ENCODE results near the gene FAAH2.
"Not testable (repeated sequence)": the region's sequence is repeated elsewhere in the genome, so short reads cannot be mapped to it uniquely, and the experiment has no call there.

Gene FAAH2

GRCh38 chrX:57286507-57287251 is at the start of gene FAAH2:
TSS of gene FAAH2 (plus strand) at chrX:57286706. CDS start at chrX:57286826, 120 bp downstream.
- peak; percentile 33 to 40 for DNase-seq (ENCODE audit: low read depth in 2 of 2)

GRCh38 chrX:57241967-57242366 is 44.5 kb upstream of the FAAH2 start:
- no peak for DNase-seq (ENCODE audit: low read depth in 2 of 2)

DNA sequence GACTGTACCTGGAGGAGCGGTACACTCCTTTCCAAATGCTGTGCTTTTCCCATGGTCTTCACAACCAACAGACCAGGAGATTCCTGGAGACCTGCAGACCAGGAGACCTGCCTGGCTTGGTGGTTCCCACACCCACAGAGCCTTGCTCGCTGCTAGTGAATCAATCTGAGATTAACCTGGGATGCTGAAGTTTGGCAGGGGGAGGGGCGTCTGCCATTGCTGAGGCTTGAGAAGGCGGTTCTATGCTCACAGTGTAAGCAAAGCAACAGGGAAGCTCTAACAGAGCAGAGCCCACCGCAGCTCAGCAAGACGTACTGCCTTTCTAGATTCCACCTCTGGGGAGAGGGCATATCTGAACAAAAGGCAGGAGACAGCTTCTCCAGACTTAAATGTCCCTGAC is 34.5 kb upstream of the FAAH2 start:
- DNase-seq (ENCODE audit: low read depth in 2 of 2), result no peak

DNA sequence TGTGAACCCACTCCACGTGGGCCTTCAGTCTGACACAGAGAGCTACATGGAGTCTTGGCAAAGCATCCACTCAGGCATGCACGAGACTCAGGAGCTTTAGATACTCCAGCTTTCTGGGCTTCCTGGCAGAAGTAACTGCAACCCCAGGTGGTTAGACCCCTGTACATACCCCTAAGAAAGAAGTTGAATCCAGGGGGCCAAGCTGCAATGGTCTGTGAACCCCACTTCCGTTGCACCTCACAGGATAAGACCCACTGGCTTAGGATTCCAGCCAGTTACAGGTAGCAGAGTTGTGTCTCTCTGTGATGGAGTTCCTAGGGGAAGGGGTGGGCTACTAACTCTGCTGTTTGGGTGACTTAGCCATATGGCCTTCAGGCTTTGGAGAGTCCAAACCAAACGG is 21.4 kb upstream of the FAAH2 start:
- DNase-seq (ENCODE audit: low read depth in 2 of 2), result no peak

- no peak for DNase-seq (ENCODE audit: low read depth in 2 of 2)
Measured at GRCh38 chrX:57266275-57266674, 20.2 kb upstream of the FAAH2 start.

GRCh38 chrX:57266871-57267270 is 19.6 kb upstream of the FAAH2 start:
- no peak for DNase-seq (ENCODE audit: low read depth in 2 of 2)

DNA sequence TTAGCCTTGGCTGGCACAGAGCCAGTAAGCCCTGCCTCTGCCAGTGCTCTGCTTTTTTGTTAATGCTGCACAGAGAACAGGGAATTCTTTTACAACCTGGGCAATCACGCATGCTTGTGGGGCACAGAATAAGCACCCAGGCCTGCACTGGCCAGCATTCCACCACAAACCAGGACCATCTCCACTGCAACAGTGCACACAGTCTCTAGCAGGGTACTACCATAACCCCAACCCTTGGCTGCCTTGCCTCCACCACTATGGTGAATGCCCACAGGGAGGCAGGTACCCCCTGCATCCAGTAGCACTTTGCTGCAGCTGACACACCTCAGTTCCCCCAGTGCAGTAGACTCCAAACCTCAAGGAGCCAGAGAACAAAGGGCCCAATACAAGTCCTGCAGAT is 19.2 kb upstream of the FAAH2 start:
- DNase-seq (ENCODE audit: low read depth in 2 of 2), result no peak

DNA sequence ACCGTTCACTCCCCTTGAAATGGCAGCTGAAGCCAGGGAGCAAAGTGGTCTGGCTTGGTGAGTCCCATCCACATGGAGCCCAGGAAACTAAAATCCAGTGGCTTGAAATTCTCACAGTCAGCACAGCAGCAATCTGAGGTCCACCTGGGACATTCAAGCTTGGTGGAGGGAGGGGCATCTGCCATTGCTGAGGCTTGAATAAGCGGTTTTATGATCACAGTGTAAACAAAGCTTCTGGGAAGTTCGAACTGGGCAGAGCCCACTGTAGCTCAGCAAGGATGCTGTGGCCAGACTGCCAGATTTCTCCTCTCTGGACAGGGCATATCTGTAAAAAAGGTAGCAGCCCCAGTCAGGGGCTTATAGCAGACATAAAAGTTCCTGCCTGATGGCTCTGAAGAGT is 15.5 kb upstream of the FAAH2 start:
- DNase-seq (ENCODE audit: low read depth in 2 of 2), result no peak

DNA sequence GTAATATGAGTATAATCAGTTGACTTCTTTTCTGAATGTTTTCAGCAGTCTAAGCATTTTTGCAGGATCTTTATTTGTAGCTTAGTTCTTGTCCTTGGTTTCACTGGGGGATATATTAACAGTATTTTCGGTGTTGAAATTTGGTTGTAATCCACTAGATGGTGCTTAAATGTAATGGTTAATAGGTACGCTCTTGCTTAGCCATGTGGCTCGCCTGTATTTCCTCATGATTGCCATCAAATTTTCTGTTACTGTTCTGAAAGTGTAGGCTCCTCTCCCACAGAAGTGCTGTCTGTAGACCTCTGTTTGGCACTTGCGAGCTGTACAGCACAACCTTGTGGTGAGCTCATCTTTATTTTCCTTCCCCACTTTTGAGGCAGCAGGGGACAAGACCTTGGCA is 3.9 kb upstream of the FAAH2 start:
- no peak for DNase-seq (ENCODE audit: low read depth in 2 of 2)

DNA sequence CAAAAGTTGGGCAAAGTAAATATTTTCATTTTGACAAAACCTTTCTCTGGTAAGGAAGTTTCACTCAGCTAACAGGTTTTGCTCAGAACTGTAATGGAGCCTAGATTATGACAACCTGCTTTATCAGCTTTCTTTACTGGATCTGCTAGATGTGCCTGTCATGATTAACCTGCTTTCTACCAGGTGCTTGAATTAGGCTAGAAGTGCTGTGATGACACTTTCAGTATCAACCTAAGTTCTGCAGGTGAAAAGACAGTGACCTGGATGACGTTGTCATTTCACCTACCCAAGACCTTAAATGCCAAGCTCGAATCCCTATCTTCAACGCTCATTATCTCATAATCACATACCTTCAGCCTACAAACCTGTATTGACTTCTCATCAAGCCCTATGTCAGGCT is 1.5 kb upstream of the FAAH2 start:
- no peak for DNase-seq (ENCODE audit: low read depth in 2 of 2)

DNA sequence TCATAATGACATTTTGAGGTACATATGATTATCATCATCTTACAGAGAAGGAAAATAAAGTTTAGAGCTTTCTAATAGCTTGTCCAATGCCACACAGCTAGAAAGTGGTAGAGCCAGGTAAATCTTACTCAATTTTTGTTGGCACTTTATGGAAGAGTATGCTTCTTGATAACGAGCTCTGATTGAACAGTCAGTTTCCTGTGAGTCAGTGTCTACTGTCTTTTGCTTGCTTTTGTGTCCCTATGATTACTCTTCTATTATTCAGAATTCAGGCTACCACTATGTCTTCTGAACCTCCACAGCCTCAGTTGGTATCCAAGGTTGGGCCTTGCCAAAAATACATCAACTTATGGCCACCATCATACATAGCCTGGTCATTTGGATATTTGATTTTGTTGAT is 2.6 kb downstream of the FAAH2 start:
- DNase-seq (ENCODE audit: low read depth in 2 of 2), result no peak

- no peak for DNase-seq (ENCODE audit: low read depth in 2 of 2)
Measured at GRCh38 chrX:57294961-57295360, 8.5 kb downstream of the FAAH2 start.

- DNase-seq (ENCODE audit: low read depth in 2 of 2), result not testable (repeated sequence)
Measured at GRCh38 chrX:57295679-57296078, 9.2 kb downstream of the FAAH2 start.

DNA sequence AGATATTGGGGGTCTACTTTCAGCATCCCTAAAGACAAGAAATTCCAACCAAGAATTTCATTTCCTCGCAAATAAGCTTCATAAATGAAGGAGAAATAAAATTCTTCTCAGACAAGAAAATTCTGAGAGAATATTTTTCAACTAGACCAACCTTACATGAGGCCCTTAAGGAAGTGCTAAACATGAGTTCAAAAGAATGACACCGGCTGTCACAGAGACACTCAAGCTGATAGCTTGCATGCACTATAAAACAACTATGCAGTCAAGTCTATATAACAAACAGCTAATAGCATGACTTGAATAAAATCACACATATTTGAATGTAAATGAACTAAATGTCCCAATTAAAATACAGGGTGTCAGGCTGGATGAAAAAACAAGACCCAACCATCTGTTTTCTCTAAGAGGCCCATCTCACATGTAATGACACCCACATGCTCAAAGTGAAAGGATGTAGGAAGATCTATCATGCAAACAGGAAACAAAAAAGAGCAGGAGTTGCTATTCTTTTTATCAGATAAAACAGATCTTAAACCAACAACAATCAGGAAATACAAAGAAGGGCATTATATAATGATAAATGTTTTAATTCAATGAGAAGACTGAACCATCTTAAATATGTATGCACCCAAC is 27.2 kb downstream of the FAAH2 start:
- DNase-seq (ENCODE audit: low read depth in 2 of 2), result no peak

GRCh38 chrX:57329008-57329407 is 42.5 kb downstream of the FAAH2 start:
- no peak for DNase-seq (ENCODE audit: low read depth in 2 of 2)

- DNase-seq (ENCODE audit: low read depth in 2 of 2), result not testable (repeated sequence)
Measured at GRCh38 chrX:57335790-57336189, 49.3 kb downstream of the FAAH2 start.

- no peak for DNase-seq (ENCODE audit: low read depth in 2 of 2)
Measured at GRCh38 chrX:57353472-57354132, 67.1 kb downstream of the FAAH2 start.

DNA sequence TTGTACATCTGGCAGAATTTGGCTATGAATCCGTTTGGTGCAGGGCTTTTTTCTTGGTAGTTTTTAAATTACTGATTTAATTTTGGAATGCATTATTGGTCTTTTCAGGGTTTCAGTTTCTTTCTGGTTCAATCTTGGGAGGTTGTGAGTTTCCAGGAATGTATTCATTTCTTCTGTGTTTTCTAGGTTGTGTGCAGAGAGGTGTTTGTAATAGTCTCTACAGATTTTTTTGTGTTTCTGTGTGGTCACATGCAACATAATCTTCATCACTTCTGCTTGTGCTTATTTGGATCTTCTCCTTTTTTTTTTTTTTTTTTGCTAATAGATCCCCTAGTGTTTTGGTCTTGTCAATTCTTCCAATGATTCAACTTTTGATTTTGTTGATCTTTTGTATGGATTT is 77.6 kb downstream of the FAAH2 start:
- no peak for DNase-seq (ENCODE audit: low read depth in 2 of 2)

GRCh38 chrX:57366430-57366829 is 79.9 kb downstream of the FAAH2 start:
- no peak for DNase-seq (ENCODE audit: low read depth in 2 of 2)

DNA sequence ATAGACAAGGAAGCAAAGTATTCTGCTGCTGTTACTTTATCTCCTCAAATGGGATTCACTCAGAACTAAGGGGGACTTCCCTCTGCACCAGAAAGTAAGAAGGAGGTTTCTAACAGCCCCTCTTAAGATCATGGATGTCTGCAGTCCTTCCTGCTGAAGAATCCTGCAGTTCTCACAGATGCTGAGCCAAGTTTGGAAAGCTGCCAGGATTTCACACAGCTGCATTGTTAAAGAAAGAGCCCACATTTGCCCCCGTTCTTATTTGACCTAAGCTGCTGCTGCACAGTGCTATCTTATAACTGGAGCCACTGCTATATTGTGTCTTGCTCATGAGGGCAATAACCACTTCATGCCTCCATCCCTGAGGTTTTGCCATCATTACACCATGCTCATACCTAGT is 81.1 kb downstream of the FAAH2 start:
- no peak for DNase-seq (ENCODE audit: low read depth in 2 of 2)

DNA sequence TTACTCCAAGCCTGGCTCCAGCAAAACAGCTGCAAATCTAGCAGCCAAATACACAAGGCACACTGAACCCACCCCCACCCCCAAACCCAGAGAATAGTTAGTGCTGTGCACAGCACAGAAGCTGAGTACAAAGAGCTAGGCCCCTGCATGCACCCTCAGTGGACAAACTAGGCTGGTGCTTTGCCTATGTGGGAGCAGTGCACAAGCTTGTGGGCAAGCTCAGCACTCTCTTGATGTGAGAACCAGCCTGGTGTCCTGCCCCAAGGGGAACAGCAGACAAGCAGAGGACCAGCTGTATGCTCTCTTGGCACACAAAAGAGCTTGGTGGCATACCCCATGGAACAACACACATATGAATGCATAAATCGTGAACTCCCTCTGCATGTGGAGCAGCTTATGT is 81.7 kb downstream of the FAAH2 start:
- DNase-seq (ENCODE audit: low read depth in 2 of 2), result no peak

DNA sequence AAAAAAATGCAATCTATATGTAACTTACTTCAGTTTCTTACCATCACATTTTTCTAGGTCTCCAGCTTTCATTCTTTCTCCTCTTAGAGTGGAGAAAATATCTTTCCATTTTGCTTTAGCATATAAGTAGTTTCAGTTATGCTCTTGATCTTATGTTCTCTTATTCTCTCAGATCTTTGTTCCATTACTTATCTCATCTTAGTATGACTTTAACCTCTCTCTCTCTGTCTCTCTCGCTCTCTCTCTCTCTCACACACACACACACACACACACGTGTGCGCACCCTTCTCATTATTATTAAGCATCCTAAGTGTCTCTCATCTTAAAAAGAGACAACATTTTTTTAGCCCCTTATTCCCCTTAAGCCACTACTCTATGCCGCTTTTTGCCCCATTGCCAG is 92.8 kb downstream of the FAAH2 start:
- DNase-seq (ENCODE audit: low read depth in 2 of 2), result no peak

Data from stimulated activated CD4-positive, alpha-beta T cell treated with anti-CD3 and anti-CD28 coated beads, Interleukin-15, amount 100 ng/mL, for 48 hours (primary cell).